SHP77 (cell line): Measurements from ENCODE around the gene SMIM11.
"Not testable (repeated sequence)": the region's sequence is repeated elsewhere in the genome, so short reads cannot be mapped to it uniquely, and the experiment has no call there.

ENCODE experiments used
- DNase-seq, 2 experiments: peaks; one replicate each; lab custom pipeline; 2025; lab: John Stamatoyannopoulos, UW

SMIM11 gene

DNA sequence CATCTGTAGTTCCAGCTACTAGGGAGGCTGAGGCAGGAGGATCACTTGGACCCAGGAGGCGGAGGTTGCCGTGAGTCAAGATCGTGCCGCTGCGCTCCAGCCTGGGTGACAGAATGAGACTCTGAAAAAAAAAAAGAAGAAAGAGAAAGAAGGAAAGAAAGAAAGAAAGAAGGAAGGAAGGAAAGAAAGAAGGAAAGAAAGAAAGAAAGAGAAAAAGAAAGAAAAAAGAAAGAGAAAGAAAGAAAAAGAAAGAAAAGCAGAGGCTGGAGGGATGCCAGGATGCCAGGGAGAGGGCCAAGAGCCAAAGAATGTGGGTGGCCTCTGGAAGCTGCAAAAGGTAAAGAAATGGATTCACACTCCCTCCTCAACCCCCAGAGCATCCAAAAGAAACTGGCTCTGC lies 19.7 kb upstream of the SMIM11 start:
- DNase-seq: no peak

DNA sequence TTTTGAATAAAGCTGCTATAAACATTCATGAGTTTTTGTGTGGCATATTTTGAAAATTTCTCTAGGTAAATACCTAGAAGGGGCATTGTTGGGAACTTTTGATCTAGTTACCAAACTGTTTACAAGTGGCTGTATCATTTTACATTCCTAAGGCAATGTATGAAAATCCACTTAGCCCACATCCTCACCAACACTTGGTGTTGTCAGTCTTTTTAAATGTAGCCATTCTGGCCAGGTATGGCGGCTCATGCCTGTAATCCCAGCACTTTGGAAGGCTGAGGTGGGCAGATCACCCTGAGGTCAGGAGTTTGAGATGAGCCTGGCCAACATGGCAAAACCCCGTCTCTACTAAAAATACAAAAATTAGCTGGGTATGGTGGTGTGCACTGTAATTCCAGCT lies 17.4 kb upstream of the SMIM11 start:
- no peak for DNase-seq

DNA sequence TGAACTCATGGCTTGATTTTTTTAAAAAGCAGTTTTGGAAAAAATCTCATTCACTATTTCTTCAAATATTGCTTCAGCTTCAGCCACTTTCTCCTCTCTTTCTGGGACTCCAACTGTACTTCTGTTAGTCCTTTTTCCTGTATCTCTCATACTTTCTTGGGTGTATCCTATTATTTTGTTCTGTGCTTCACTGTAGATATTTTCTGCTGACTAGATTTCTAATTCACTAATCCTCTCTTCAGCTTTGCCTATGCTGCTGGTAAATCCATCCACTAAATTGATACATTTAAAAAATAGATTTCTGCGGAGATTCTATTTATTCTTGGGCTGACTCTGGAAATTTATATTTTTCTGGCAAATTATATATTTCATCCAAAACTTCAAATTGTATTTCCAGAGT lies 16.4 kb upstream of the SMIM11 start:
- DNase-seq: no peak

DNA sequence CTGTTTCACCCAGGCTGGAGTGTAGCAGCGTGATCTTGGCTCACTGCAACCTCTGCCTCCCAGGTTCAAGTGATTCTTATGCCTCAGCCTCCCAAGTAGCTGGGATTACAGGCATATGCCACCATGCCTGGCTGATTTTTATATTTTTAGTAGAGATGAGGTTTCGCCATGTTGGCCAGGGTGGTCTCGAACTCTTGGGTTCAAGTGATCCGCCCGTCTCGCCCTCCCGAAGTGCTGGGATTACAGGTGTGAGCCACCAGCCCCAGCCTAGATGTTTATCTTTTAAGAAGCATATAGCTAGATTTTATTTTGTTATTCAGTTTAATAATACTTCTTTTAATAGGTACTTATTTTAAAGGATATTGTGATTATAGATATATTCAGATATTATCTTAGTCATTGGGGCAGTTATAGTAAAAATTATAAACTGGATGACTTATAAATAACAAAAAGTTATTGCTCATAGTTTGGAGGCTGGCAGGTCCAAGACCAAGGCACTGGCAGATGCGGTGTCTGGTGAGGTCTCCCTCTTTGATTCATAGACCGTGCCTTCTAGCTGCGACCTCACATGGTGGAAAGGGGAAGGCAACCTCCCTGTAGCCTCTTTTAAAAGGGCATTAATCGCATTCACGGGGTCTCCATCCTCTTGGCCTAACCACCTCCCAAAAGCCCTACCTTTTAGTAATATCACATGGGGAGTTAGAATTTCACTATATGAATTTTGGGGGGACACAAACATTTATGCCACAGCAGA lies 14.6 kb upstream of the SMIM11 start:
- DNase-seq: no peak

DNA sequence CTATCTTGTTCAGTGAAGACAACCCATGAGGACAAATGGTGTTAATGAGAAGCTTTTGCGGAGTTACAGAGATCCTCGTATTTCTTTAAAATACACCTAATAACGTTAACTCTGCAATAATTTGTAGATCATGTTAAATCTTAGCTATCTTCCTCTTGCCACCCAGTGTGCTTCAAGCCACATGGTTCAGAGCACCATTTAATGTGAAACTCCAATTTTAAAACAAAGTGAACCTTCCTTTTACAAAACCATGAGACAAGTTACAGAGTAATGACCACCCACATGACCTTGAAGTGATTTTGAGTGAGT lies 13.2 kb upstream of the SMIM11 start:
- DNase-seq: no peak

DNA sequence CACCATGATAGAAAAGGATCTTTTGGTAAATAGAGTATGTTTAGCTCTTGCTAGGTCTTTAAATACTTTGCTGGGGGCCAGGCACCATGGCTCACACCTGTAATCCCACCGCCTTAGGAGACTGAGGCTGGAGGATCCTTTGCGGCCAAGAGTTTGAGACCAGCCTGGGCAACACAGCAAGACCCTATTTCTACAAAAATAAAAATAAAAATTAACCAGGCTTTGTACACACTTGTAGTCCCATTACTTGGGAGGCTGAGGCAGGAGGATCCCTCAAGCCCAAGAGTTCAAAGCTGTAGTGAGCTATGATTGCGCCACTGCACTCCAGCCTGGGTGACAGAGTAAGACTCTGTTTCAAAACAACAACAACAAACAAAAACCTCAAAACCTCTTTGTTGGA lies 12.6 kb upstream of the SMIM11 start:
- DNase-seq: no peak

DNA sequence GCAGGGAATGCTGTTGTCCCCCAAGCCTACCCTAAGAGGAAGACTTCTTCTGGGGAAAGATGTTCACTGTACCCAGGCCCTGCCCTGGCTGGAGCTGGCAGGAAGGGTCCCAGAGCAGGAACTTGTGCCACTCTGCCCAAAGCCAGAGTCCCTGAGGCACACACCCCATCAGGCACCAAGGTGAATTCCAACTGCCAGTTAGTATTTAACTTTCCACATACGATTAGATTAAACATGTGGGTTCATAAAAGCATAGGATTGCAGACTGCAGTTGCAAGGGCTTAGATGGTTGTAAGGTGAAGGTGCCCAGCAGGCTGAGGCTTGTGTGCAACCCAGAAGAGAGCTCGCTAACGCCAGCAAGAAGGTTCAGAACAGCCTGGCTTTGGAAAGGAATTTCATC lies 11.6 kb upstream of the SMIM11 start, which contains the start of gene KCNE2:
Gene KCNE2, plus strand, starts transcription at position 274 of the 400 bp plus-strand sequence. CDS start 6,473 bp downstream, outside the sequence.
- no peak for DNase-seq

DNA sequence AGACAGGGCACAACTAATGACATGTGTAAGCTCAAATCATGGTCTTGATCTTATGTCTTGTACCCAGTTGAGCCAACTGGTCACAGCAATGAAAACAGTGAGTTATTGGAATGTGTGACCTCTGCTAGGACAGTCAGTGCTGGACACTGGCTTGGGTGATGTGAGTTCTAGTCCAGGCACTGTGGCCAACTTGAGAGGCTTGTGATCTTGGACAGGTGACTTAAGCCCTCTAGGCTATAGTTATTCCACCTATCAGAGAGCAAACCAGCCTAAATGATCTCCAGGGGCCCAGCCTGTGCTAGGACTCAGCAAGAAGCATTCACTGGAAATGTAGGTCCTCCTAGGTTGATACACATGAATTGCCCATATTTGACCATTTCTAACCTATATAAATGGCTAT lies 10.4 kb upstream of the SMIM11 start:
- no peak for DNase-seq

DNA sequence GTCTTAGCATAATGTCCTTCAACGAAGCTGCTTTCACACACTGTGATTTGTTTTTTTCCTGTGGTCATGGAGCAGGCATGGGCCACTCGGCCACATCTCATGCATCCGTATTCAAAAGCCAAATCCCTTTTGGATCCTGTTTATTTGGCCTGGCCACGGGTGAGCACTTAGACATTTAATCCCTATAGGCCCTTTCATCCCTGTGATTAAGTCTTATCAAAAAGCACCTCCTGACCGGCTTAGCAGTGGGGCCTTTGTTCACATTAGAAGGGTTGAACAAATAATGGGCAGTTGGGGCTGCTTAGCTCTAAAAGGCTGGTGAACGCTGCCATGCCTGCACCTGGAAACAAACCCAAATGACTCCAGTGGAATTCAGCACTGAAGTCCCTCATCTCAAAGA lies 9.5 kb upstream of the SMIM11 start:
- no peak for DNase-seq

DNA sequence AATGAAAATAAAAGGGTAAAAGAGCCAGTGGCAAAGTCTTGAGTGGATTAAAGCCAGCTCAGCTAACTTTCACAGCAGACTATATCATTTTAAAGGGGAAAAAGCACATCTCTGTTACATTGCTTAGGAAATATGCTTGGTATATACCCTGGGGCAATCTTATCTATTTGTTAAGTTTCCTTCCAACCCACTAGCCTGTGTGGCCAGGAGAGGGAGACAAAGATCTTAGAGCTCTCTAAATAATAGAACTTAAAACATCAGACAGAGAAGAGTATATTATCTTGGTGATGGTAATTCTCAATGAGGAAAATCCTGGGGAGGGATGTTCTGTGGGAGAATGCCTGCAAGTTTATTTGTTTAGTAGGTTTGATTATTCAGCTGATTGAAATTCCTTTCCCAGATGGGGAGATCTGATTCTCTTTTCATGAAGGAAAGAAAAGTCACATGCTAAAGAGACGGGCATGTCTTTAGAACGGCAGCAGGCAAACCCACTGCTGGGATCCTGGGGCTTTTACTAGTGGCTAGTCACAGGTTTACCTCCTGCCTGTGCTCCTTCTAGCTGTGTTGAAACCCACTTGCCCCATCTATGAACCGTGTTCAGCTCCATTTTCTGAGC lies 7.9 kb upstream of the SMIM11 start:
- peak; percentile 39 to 67 for DNase-seq

DNA sequence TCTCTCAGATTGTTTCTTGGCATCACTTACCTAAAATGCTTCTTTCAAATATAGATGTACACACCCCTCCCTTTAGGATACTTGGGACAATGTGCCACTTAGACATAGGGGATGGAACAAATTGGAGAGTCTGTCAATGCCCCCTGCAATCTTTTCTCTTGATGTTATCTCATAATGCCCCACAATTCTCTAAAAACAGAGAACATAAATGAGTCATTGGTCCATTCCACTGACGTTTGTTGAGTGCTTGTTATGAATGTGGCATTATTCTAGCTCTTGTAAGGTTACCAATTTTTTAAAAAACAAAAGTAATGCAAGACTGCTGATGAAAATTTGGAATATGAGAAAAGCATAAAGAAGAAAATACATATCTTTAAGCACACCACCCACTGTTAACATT lies 5.6 kb upstream of the SMIM11 start:
- DNase-seq: no peak

DNA sequence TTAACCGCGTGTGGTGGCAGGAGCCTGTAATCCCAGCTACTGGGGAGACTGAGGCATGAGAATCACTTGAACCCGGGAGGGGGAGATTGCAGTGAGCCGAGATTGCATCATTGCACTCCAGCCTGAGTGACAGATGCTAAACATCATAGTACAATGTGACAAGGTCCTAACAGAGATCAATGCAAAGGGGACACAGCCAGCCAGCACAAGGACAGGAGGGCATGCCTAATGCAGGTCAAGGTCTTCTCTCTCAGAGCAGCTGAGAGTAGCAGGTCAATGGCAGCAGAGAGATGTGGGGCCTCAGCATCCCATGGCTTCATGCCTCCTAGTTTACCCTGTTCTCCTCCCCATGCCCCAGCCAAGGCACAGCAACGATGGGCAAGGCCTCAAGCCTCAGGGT lies 3.0 kb upstream of the SMIM11 start:
- no peak for DNase-seq

DNA sequence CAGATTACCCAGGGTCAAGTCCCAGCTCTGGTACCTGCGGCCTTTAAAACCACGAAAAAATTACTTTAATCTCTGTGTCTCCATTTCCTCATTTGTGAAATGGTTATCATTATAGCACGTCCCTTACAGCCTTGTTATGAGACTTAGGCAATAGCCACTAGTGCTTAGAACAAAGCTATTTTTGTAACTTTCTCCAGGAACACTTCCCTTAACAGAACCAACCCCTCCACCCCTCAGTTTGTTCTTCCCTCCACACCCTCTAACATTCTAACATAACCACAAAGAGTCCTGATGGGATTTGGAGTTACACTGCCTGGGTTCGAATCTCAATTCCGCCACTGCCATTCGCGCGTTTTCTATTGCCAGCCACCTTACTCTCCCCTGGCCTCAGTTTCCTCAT lies 845 bp upstream of the SMIM11 start:
- not testable (repeated sequence) for DNase-seq

DNA sequence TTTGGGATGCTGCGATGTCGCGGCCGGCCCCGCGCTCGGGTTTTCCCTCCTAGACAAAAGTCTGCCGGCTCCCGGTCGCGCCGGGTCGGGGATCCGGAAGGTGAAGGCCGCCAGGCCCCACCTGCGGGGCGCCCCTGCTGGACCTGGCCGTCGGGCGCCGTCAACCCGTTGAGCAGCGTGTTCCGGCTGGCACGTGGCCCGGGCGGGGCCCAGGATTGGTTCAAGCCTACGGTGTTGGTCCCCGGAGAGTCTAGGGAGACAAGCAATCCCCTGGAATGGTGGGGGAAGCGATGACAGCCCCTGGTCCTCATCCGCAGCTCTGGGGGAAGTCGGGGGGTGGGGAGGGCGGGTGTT lies 289 bp downstream of the SMIM11 start:
- not testable (repeated sequence) for DNase-seq

DNA sequence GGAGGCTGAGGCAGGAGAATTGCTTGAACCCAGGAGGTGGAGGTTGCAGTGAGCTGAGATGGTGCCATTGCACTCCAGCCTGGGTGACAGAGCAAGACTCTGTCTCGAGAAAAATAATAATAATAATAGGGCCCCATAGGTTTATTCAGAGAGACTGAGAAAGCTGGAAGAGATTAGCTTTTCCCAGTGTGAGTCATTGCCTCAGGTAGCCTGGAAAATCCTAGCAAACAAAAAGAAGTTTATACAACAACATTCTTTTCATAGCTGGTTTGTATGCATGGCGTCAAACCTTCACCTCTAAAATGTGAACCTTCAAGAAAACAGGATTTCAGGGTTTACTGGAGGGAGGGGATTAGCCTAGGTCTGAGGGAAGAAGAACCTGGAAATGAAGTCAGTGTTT lies 7.8 kb downstream of the SMIM11 start:
- not testable (repeated sequence) for DNase-seq

DNA sequence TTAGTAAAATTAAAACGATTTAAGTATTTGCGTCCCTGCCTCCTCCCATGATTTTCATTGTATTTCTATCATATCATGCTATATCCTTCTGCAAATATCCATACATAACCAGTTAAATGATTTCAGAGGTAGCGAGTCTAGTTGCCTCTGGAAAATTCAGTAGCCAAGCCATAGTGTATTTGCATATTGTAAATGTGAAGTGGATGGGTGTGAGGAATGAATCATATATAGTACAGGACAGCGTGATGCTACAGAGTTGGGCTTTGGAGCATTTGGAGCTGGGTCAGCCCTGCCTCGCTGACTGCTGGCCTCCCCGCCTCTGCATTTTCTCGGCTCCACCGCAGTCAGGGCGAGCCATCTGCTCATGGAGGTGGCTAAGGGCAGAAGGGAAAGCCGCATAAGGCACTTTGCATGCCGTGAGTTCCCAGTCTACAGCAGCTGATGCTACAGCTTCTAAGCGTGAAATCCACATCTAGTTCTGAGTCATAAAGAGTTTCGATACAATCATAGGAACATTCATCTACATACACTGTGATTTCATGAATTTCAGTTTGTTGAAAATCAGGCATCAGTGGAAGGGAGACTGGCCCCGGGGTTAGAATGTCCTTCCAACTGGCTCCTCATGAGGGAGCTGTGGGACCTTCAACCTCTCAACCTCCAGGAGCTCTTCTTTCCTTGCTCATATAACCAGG lies 8.6 kb downstream of the SMIM11 start:
- not testable (repeated sequence) for DNase-seq

DNA sequence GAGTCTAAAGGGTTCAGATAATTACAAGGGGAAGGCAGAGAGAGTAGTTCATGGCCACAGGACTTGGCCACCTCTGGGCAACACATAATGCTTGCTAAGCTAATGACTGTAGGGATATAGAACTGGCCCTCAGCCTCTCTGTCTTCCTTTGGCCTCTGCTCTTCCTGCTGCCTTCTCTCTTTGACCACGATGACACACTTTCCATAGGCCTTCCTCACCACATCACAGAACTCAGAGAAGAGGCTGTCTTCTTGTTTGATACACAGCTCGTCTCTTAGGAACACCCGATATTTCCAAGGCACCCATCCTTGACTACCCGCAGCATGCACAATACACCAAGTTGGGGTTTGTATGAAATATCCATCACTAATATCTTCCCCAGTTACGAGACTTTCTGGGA lies 25.2 kb downstream of the SMIM11 start:
- not testable (repeated sequence) for DNase-seq

DNA sequence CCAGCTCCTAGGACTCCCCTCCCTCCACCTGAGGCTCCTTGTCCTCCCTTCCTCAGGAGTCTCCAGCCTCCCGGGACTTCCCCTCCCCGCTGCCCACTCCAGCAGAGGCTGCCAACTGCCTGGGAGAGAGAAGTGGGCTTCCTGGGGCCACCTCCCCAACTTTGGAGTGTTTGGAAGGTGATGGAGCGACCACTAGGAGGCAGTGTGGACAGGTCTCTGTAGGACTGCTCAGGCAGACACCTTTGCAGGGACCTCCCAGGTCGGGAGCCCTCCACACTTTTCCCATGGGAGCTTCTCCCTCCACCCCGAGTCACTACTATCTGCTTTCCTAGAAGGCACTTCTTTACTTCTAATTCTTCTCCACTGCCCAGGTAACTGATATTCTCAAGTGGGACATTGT lies 29.4 kb downstream of the SMIM11 start:
- DNase-seq: not testable (repeated sequence)

DNA sequence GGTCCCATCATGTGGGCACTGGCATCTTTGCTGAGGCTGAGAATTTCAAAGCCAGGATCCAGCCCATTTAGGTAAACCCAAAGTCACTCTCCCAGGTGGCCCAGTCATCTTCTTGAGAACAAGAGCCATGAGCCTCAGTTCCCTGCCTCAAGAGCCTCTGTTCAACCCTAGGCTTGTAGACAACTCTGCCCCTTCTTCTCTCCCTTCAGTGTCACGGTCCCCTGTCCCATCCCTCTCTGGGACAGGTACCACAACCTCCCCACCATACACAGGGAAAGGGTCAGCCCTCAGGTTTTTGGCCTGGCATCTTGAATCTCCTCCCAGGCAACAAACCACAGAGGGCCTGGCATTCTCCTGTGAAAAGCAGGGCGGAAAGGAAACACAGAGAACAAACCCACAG lies 30.4 kb downstream of the SMIM11 start:
- not testable (repeated sequence) for DNase-seq

DNA sequence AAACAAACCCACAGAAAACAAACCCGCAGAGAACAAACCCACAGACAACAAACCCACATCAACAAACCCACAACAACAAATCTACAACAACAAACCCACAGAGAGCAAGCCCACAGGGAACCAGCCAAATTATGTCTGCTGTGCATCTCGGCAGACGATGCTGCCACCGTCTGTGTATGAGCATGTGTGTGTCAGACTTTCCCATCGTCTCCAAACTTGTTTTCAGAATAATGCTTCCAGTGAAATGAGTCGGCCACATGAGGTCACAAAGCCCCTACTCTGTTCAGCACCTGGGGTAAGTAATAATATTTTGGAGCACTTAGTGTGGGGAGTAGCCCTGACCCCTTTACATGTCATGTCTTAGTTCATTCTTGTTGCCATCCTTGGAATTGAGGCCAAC lies 30.8 kb downstream of the SMIM11 start:
- DNase-seq: not testable (repeated sequence)

DNA sequence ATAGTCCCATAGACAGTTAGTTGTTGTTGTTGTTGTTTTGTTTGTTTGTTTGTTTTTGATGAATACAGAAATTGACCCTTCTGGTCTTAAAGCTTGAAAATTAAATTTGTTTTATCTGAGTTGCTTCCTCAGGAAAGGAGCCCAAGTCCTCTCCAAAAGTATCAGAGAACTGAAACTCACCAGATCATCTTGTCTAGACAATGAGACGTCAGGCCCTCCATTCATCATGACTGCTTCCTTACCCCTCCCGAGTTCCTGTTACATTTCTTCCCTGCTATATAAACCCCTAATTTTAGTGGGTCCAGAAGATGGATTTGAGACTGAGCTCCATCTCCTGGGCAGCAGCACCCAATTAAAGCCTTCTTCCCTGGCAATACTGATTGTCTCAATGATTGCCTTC lies 31.4 kb downstream of the SMIM11 start:
- DNase-seq: not testable (repeated sequence)

DNA sequence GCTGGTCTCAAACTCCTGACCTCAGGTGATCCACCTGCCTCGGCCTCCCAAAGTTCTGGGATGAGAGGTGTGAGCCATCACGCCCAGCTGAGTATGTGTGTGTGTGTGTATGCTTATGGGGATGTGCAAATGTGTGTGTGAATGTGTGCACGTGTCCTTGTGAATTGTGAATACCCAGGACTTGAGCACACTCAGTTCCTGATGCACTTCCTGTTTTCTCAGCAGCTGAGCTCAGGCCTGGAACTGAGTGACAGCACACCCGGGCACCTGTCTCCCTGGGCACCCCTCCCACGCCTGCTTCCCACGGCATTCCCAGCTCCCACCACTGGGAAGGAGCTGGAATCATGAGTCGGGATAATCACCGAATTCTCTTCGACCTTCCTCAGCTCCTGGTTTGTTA lies 32.0 kb downstream of the SMIM11 start:
- DNase-seq: not testable (repeated sequence)

DNA sequence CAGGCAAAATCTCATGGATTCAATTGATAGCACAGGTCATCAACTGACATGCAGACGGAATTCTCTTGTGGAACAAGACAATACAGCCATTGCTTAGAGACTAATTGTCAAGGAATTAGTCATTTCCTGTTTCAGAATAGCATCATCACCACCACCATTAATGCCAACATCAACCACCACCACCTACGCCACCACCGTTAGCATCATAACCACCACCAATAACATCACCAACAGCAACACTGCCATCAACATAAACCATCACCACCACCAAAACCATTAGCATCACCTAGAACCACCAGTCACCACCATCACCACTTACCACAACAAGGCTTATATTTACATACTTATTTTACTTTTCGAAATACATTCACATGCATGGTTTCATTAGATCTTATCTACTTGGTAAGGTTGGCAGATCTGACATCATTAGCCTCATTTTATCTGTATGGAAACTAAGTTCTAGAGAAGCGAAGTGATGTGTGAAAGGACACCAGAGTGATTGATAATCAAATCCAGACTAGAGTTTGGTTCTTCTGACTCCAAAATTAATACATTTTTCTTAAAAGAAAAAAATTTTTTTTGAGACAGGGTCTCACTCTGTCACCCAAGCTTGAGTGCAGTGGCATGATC lies 42.3 kb downstream of the SMIM11 start:
- not testable (repeated sequence) for DNase-seq
